ENCODE measurements around the gene WNT6.

WNT6 gene

DNA sequence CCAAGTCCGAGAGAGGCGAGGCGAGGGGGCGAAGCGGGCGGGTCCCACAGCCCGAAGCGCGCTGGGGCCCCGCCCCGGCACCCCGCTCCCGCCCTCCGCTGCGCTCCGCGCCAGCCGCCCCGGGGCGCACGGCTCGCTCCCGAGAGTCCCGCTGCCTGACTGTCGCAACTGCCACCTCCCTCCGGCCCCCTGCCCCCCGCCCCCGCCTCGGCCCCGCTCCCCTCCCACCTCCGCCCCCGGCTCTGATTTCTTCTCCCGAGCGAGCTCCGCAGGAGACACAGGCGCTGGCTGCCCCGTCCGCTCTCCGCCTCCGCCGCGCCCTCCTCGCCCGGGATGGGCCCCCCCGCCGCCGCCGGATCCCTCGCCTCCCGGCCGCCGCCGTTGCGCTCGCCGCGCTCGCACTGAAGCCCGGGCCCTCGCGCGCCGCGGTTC lies at the start of gene WNT6:
WNT6 (plus strand) TSS at position 250 of the 432 bp plus-strand sequence. CDS start 233 bp downstream, outside the sequence.
- no peak for DNase-seq

DNA sequence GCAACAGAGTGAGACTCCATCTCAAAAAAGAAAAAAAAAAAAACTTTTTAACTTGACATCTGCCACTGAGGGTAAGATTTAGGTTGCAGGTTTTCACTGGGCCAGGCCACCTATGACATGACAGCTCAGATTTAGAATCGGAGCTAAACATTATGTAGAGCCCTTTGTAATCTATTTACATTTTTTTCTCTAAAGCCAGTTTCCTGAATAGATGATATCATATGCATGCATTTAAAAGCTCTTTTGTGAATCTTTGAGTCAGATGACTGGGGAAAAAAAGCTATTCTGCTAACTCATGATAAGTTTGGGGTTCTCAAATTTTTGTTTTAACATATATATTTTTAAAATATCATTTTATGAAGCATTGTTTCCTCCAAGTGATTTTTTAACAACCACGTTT lies 49.3 kb upstream of the WNT6 start:
- no peak for DNase-seq

DNA sequence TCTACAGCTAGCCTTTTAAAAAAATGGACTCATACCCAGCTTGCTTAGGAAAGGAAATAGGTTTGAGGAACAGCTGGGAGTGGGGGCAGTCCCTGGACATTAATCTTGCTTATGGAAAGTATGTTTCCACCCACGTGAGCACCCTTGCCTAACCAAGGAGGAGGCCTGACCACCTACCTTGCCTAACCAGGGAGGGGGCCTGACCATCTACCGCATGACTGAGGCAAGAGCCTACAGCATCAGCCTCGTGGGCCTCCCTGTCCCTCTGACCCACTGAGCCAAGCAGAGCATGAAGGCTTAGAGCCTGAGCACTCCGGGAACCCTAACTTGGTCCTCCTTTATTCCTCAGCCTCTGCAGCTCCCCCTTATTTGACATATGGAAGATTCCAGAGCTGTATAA lies 48.2 kb upstream of the WNT6 start:
- no peak for DNase-seq

DNA sequence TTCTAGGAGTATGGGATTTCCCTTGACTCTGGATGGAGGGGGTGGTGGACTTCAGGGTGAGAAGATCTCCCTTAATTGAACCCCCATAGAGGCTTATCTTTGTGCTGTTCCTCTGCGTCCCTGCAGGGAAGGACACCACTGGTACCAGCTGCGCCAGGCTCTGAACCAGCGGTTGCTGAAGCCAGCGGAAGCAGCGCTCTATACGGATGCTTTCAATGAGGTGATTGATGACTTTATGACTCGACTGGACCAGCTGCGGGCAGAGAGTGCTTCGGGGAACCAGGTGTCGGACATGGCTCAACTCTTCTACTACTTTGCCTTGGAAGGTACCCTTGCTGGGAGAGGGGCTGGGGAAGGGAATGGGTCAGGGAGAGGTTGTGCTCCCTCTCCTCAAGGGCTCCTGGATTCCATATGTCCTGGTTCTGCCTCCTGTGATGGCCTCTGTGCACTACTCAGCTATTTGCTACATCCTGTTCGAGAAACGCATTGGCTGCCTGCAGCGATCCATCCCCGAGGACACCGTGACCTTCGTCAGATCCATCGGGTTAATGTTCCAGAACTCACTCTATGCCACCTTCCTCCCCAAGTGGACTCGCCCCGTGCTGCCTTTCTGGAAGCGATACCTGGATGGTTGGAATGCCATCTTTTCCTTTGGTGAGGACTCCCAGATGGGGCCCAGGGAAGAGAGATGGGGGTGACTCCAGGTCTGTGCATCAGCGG lies 47.3 kb upstream of the WNT6 start:
- no peak for DNase-seq

DNA sequence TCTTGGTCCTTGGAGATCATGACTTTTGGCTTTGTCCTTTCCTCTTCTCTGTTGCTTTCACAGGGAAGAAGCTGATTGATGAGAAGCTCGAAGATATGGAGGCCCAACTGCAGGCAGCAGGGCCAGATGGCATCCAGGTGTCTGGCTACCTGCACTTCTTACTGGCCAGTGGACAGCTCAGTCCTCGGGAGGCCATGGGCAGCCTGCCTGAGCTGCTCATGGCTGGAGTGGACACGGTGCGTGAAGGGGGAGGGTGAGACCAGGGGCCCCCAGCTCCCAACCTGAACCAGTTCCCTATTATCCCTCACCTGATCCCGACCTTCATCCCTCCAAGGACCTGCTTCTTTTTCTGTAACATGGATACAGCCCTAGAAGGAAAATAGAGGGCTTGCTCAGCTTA lies 46.7 kb upstream of the WNT6 start:
- no peak for DNase-seq

DNA sequence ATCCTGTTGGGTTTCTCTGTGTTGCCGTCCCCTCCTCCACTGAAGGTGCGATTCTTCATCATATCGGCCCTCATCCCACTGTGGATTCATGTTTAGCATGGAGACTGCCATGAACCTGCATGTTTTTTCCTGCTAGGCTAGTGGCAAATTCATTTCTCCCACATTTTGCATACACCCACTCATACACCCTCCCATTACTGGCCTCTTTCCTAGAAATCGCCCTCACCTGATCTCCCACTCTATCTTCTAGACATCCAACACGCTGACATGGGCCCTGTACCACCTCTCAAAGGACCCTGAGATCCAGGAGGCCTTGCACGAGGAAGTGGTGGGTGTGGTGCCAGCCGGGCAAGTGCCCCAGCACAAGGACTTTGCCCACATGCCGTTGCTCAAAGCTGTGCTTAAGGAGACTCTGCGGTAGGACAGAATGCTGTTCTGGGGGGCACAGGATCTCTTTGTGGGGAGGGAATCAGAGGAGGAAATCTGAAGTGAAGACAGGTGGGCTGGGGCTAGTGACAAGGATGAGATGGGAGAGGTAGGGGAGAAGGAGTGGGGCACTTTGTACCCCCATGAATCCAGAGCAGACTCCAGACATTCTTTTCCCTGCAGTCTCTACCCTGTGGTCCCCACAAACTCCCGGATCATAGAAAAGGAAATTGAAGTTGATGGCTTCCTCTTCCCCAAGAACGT lies 45.7 kb upstream of the WNT6 start:
- no peak for DNase-seq

DNA sequence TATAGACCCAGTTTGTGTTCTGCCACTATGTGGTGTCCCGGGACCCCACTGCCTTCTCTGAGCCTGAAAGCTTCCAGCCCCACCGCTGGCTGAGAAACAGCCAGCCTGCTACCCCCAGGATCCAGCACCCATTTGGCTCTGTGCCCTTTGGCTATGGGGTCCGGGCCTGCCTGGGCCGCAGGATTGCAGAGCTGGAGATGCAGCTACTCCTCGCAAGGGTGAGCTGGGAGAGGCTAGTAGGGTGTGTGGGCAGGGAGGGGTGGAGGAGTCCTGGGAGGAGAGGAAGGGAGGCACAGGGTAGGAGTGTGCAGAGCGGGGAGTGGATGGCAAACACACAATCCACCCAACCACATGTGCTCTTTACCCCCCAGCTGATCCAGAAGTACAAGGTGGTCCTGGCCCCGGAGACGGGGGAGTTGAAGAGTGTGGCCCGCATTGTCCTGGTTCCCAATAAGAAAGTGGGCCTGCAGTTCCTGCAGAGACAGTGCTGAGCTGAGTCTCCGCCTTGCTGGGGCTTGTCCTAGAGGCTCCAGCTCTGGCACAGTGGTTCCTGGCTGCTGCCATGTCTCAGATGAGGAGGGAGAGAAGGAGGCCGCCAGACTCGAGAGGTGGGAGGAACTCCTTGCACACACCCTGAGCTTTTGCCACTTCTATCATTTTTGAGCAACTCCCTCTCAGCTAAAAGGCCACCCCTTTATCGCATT lies 44.9 kb upstream of the WNT6 start:
- no peak for DNase-seq

DNA sequence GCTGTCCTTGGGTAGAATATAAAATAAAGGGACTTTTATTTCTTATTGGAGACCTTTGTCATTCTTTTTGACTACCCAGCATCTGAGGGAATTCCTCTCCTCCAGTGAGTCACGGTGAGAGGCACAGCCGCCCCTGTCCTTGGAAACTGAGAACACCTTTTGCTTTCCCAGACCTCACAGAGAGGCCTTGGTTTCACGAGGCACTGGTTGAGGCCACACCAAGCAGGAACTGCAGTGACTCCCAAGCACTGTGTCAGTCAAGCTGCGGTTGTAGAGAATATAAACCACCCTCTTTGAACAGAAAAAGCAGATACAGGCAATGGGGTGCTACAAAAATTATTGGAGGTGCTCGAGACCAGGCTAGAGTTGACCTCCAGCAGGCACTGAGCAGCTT lies 44.4 kb upstream of the WNT6 start:
- DNase-seq = no peak

DNA sequence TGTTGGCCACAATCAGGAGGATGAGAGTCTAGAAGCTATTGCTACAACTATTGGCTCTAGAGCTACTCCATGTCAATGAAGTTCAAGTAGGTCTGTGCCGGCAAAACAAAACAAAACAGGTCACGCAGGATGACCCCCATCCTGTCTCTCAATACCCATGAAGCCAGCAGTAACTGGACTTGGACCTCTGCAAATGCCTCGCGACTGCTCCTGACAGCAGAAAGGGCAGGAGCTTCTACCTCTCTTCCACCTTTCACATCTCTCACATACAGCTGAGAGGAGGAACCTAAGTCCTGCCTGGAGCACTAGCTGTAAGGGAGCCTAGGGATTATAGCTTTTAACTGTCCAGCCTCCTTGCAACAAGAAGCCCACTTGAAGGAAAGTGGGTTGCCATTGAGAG lies 44.0 kb upstream of the WNT6 start:
- DNase-seq = no peak

DNA sequence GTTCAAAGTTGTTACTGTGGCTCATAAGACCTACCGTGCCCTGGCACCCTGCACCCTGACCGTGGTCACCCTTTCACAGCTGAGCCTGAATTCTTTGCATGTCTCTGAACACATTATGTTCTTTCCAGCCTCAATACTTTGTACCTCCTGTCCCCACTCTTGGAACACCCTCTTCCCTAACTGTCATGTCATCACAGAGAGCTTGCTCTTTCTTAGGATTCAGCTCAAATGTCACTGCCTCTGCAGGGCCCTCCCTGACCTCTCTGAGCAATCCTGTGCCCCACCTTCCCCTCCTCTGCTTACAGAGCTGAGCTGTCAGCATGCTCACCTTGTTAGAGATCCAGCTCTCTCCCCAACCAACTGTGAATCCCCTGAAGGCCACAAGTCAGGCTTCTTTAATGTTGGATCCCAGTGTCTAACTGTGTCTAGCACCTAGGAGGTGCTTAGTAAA lies 43.0 kb upstream of the WNT6 start:
- no peak for DNase-seq

DNA sequence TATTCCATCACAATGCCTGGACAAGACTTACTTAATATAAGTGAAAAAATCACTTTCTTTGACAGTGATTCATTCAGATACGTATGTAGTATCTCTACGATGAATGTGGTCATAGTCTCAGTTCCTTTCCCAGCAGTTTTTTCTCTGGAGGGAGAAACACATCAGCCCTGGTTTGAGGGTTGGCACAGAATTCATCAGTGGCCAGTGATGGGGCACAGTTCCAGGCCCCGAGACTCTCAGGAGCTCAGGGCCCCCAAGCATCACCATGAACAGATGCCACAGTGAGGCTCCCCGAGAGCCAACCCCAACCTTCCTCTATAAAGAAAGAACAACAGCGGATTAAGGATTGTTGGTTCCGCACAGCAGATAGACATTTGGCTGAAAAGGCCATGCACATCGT lies 40.5 kb upstream of the WNT6 start:
- no peak for DNase-seq

DNA sequence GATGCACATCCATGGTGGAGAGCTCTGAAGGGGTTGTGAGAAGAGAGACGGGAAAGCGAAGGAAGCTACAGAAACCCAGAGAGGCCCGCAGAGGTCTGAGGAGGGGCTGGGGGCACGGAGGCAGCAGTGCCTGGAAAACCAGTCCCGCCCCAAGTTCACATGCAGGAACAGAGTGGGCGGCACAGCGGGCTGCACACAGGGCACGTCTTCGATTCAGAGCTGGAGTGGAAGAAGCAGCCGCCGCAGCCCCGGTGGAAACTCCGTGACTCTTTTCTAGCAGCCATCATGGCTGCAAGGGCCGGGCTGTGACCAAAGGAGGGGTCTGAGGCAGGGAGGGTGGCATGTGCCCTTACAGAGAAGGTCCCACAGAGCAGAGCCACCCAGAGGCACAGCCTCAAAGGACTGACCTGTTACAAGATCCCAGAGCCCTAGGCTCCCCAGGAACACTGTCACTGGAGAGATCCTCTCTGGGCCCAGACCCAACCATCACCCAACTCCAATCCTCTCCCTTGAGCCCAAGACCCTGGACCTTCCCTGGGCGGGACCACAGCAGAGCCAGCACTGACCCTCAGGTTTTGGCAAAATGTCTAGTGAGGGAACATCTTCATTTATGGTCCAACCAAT lies 38.7 kb upstream of the WNT6 start:
- no peak for DNase-seq

DNA sequence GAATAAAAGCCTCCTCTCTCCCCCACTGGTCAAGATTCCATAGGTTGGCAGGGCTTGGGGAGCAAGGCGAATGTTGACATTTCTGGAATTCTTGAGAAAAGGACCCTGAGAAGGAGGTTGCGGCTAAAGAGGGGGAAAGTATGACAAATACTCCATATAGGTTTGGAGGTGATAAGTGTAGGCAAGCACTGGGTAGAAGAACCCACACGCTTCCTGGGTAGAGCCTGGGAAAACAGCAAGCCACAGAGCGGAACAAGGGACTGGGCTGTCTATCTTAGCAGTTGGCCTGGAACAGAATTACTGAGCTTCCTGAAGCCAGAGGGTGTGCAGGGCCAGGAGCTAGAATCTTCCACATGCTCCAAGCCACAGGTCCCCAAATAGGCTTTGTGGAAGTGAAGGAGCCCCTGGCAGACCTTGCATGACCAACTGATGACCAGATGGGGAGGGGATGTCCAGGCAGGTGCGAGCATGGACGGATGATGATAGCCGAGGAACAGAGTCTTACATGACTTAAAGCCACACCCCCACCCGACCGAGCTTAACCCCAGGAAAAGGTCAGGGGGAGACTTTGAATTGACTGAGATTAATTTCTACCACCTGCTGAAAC lies 37.9 kb upstream of the WNT6 start:
- DNase-seq = no peak

DNA sequence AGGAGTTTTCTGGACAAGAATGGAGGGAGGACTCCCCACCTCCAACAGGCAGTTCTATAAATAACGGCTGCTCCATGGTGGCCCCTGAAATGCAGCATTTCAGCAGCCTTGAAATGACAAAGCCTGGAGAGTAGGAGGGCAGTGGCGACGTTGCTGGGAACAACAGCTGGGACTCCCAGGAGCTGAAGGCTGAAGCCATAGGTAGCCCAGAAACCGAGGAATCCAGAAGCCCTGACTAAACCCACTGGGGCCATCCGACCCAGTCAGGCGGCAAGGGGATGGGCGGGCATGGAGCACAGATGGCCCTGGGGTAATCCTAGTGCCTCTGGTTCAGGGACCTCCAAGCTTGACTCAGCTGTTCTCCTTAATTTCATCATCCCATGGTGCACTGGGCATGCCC lies 37.0 kb upstream of the WNT6 start:
- DNase-seq = no peak

DNA sequence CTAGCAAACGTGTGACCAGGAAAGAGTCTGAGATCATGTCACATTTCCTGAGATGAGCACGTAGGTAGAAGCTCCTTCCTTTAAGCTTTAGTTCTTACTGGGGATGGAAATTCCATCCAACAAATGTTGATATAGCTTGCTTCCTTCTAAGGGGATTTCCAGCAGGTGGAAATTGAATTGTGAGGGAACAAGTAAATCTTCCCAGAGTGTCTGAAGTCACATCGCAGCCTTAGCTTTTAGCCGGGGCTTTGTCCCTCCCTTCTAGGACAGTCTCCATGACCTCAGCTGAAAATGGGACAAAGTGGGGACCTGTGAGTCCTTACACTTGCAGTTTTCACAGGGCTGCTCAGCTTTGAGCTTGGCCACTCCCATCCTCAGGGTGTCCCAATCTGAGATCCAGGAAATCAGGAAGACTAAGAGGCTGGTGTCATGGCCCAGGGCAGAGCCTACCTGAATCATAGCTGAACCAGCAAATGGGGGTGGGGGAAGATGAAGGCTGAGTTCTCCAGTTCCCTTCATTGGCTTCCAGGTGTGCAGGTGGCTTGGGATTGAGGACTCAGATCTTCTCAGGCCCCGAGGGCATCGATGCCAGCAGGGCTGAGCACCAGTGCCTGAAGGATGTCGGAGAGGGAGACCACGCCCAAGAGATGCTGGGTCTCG lies 36.3 kb upstream of the WNT6 start:
- no peak for DNase-seq

DNA sequence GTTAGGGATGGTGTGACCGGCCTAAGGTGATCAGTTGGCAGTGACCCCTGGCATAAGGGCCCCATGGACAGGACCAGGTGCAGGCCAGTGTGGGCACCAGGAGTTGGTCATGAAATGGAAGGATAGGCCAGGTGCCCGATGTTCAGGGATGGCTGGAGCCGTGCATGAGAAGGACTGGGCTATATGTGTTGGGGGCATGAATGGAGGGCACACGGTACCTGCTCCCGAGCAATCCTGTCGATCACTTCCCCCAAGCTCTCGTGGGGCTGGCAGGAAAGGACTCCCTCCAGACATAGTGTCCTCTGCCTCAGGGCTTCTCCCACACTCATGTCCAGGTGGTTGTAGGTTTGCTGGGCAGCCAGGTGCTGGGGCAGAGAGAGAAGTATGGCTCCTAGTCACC lies 35.6 kb upstream of the WNT6 start:
- DNase-seq = no peak

DNA sequence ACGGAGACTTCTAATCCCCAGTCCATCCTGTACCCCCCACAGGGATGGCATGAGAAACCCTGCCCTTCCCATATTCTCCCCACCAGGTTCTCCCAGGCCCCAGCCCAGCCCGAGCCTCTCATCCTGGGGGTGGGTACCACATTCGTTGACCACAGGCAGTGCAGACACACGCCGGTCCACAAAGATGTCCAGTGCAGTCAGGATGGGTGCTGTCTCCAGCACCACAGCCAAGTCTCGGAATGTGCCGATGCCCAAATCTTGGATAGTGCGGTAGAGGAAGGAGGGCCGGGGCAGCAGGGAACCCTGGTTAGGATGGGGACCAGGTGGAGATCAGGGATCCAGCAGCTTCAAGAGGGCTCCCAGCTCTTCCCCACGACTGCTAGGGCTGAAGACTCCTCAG lies 32.8 kb upstream of the WNT6 start:
- no peak for DNase-seq

DNA sequence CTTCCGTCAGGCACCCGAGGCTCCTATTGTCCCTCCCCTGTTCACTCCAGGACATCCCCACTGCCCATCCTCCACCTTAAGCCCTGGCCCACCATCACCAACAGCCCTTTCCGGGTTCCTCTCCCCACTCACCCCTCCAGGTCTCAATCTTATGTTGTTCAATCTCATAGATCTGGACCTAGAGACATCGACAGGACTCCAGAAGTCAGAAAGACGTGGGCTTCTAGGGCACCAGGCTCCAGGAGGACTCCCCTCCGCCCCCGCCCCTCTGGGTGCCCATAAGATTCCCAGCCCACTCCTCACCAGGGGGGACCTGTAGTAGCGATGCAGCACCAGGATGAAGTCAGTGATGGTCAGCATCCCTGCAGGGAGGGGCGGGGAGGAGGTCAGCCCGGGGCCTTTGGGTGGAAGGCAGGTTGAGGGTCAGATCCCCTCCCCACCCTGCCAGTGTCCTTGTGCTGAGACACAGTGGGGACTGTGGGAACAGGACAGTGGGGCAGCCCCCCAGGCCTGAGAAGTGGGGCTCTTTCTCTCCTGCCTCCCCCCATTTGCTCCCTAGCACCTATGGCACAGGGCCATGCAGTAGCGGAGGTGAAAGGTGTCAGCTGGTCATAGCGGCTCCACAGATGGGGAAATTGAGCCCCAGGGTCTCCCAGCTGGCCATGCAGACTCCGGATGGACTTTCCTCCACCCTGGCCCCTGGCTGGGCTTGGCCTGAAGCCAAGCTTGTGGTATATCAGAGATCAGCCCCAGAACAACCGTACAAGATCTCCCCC lies 31.7 kb upstream of the WNT6 start:
- no peak for DNase-seq

DNA sequence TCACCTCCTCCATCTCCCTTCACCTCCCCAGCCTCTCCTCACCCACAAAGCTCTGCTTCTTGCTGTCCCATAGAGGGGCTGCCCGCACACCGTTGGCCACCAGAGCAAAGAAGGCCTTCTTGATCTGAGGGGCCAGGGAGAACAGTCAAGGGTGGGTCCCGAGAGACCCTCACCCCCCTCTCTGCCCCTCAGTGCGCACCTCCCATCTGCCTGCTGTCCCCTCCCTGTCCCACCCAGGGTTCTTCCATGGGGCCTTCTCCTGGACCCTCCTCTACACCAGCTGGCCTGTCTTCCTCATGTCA lies 31.2 kb upstream of the WNT6 start:
- no peak for DNase-seq

DNA sequence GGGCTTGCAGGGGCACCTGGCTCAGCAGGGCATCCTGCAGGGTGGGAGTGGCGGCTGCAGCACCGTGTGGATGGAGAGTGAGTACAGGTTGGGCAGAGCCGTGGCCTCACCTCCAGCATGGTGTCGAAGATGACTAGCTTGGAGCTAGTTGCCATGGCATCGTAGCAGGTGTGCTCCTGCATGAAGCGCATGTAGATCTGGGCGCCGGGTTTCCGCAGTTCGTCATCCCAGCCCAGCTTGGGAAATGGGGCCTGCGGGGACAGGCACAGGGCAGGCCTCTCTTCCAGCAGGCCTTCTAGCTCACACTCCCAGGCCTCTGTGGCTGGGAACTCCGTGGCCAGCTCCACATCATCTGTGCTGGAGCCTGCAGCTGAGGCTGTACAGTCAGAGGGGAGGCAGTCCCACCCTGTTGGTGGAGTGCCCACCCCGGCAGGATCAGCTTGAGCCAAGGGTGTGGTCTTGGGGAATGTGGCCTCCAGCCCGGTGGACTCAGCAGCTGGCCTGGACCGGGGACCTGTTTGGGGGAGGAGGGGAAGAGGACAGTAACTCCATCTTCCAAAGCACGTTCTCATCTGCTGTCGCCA lies 29.6 kb upstream of the WNT6 start:
- DNase-seq = no peak

DNA sequence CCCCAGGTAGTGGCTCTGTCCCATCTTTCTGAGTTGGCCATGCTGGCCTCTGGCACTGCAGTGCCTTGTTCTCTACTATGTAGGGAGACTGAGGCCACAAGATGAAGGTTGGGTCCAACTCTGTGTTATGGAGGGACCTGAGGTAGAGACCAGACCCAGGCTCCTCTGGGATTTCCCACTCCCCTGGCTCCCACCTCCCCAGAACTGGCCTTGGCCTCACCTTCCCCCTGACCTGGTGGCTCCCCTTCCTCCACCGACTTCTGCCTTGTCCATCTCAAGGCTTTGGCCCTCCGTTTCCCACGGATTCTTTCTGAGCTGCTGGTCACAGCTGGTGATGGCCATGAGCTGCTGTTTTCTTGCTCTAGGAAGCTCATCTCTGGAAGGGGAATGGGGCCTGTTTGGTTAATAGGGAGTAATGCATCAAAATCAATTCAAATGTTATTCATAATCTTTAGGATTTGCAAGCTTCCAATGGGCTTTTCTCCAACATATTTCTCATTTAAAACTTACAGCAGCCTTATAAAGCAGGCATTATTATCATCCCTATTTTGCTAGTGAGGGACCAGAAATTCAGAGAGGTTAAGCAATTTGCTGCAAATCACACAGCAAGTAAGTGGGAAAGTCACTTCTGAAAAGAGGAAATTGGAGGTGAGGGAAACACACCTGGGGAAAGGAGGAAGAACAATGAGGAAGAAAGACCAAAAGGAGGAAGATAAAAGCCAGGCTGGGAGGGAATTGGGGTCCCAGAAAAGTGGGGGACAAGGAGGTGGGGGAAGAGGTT lies 28.9 kb upstream of the WNT6 start:
- no peak for DNase-seq

All from activated CD4-positive, alpha-beta T cell treated with anti-CD3 and anti-CD28 coated beads, Interleukin-2, Interleukin-6, amounts not matched to agents 100 ng/mL and 50 ng/mL, durations not matched to agents 16 hours and 8 hours (primary cell).